Right lobe of liver (tissue), 6 donors: ENCODE results near the gene C15orf61. TPM values are rescaled to one million over a fixed set of nuclear protein-coding genes. Genes with fewer than 3 reads are reported as not detected.

Source experiments
- ATAC-seq, 4 donors: fragments of 200-7000 bp; cut with Tn5 transposase; one replicate each; pipeline ENCODE4 v1.9.1; 2020; ENCODE audit warnings: mild to moderate bottlenecking in 4 of 4, moderate library complexity in 4 of 4
- DNase-seq, 3 donors: peaks; one replicate each; pipeline ENCODE4 v3.0.0-alpha.2; 2020
- H3K27ac ChIP-seq, 3 donors: fragments of 200-600 bp; one replicate each; pipeline ENCODE4 v1.8.0; 2022
- H3K27me3 ChIP-seq, 2 donors: fragments of 200-600 bp; one replicate each; pipeline ENCODE4 v1.8.0; 2022
- H3K36me3 ChIP-seq, 4 donors: fragments of 200-600 bp; sonication (generic) in 1 of 4; one replicate each; pipeline versions ENCODE4 v1.5.1 to v1.8.0; 2017 to 2022; ENCODE audit warnings: control low read depth in 1 of 4
- H3K4me1 ChIP-seq, 4 donors: fragments of 200-600 bp; sonication (generic) in 1 of 4; one replicate each; pipeline versions ENCODE4 v1.5.1 to v1.8.0; 2017 to 2022; ENCODE audit warnings: control low read depth in 1 of 4
- H3K4me3 ChIP-seq, 3 donors: fragments of 200-600 bp; one replicate each; pipeline ENCODE4 v1.8.0; 2022
- H3K9me3 ChIP-seq, 4 donors: fragments of 200-600 bp; sonication (generic) in 1 of 4; one replicate each; pipeline versions ENCODE4 v1.5.1 to v1.8.0; 2017 to 2022; ENCODE audit warnings: control low read depth in 1 of 4
- POLR2A ChIP-seq: fragments of 450-650 bp; IDR thresholded peaks from one replicate; pipeline ENCODE4 v1.6.1; 2017; ENCODE audit warnings: antibody characterized with exemption, mild to moderate bottlenecking
- WGBS: methylation state at CpG from one replicate; pipeline ENCODE4 v1.1.6; 2018; ENCODE audit warnings: low coverage, low lambda C conversion rate; ENCODE audit not compliant: insufficient coverage; ENCODE audit errors: missing lambda C conversion rate; 5-methylcytosine and 5-hydroxymethylcytosine counted together
- intact Hi-C, 2 donors: fragments of 100-400 bp; cut with DNase I; formaldehyde crosslinking; loops; one replicate each; pipeline versions ENCODE4 v1.11.2 to v1.14.1; 2022
- total RNA-seq, 6 experiments: library from RNA; depleted of rRNA in 2 of 6; stranded (reverse); fragments of >200 nt in 2 of 6; fragmentation: NEBNext Ultra II Directional in 3 of 6; extraction: Animal tissue kit (Norgen Biotek cat#: 25700) in 3 of 6; gene quantifications; one replicate each; pipeline versions ENCODE4 v1.1.0 to v1.2.4, GENCODE V29; 2016 to 2023
- TF ChIP-seq, protein P1 (sequence below), 4 donors: fragments of 200-600 bp in 3 of 4; fragments of 450-650 bp in 1 of 4; IDR thresholded peaks; one replicate each; pipeline versions ENCODE4 v1.5.1 to v1.8.0; 2016 to 2022; ENCODE audit warnings: antibody characterized with exemption in 4 of 4, mild to moderate bottlenecking in 2 of 4
- donor health status: DM: no; HTN: yes; CAD: no.
- donor health status: DM: no; HTN: no; CAD: no.
- donor health status: DM: no; HTN: no; CAD: no.
- donor health status: DM: no; HTN: yes; CAD: no.
- donor health status: DM: no; HTN: yes; CAD: no.

Gene C15orf61
- total RNA-seq, 6 experiments from 2014 or later: 1.4 to 3.0 (median 2.3) TPM

DNA sequence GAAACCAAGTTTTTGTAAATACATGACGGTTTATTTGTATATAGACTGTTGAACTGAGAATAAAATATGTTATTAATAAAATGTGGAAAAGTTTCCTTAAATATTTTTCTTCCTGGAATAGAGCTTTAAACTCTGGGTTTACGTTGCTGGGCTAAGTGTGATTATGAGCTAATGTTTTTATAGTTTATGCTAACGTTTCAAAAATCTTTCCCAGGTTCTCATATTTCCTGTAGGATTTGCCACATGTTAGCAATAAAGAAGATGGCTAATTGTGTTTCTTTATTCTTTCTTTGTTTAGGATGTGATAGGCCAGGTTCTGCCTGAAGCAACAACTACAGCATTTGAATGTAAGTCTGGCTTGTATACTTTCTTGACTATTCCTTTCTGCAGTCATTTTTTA, 28.8 kb downstream of the C15orf61 start:
- Histone ChIP-seq H3K36me3 (peaks cover 0 to 11% (median 2%) of the 10 kb centered on the region in 4 donors), H3K4me3 (no peak overlapping the region), H3K27ac (no peak overlapping the region), H3K9me3 (no peaks in the 10 kb centered on the region), H3K4me1 (no peaks in the 10 kb centered on the region), H3K27me3 (no peaks in the 10 kb centered on the region)
- intact Hi-C loops: no loop called here
- TF ChIP-seq, protein P1, sequence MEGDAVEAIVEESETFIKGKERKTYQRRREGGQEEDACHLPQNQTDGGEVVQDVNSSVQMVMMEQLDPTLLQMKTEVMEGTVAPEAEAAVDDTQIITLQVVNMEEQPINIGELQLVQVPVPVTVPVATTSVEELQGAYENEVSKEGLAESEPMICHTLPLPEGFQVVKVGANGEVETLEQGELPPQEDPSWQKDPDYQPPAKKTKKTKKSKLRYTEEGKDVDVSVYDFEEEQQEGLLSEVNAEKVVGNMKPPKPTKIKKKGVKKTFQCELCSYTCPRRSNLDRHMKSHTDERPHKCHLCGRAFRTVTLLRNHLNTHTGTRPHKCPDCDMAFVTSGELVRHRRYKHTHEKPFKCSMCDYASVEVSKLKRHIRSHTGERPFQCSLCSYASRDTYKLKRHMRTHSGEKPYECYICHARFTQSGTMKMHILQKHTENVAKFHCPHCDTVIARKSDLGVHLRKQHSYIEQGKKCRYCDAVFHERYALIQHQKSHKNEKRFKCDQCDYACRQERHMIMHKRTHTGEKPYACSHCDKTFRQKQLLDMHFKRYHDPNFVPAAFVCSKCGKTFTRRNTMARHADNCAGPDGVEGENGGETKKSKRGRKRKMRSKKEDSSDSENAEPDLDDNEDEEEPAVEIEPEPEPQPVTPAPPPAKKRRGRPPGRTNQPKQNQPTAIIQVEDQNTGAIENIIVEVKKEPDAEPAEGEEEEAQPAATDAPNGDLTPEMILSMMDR (IDR thresholded peaks at IDR 0.05): no peak
- no peak for TF ChIP-seq POLR2A
- DNase-seq (no peak), ATAC-seq (no peak)
- WGBS: 67% methylated on average over 3 of the region's 3 CpGs

DNA sequence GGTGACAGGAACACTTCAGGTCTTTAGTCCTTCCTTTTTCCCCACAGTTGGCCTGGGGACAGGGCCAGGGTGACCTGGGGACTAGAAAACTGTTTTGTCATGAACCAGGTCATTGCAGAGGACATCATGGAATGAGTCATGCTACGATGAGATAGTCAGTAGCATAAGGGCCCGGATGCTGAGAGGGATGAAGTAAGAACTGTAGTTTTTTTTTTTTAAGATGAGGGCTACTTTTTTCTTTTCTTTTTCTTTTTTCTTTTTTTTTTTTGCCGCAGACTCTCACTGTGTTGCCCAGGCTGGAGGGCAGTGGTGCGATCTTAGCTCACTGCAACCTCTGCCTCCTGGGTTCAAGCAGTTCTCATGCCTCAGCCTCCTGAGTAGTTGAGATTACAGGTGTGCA, 29.6 kb downstream of the C15orf61 start:
- no peak for TF ChIP-seq POLR2A
- TF ChIP-seq, protein P1 (IDR thresholded peaks at IDR 0.05): no peak
- Histone ChIP-seq H3K27me3 (no peaks in the 10 kb centered on the region), H3K36me3 (peaks cover 0 to 14% (median 2%) of the 10 kb centered on the region in 4 donors), H3K4me3 (no peak overlapping the region), H3K27ac (no peak overlapping the region), H3K4me1 (no peaks in the 10 kb centered on the region), H3K9me3 (no peaks in the 10 kb centered on the region)
- intact Hi-C loops: no loop called here
- WGBS: 59% methylated on average over 4 of the region's 4 CpGs
- DNase-seq (peak in 1 of 3 donors; percentile 49), ATAC-seq (peak; percentile 38 to 99 (median 46))

DNA sequence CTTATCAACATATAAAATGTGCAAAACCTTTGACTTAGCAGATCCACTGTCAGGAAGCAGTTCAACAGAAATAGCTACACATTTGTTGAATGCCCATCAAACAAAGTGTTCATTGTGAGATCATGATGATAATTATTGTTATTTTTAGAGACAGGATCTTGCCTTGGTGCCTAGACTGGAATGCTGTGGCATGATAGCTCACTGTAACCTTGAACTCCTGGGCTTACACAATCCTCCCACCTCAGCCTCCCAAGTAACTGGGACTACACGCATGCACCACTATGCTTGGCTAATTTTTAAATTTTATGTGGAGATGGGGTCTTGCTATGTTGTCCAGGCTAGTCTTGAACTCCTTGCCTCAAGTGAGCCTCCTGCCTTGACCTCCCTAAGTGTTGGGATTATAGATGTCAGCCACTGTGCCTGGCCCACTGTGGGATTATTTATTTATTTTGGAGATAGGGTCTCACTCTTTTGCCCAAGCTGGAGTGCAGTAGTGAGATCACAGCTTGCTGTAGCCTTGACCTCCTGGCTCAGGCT, 30.3 kb downstream of the C15orf61 start:
- H3K4me3 ChIP-seq: no peak overlapping the region
- no peak for DNase-seq
- no peak for TF ChIP-seq POLR2A
- TF ChIP-seq, protein P1 (IDR thresholded peaks at IDR 0.05): no peak

DNA sequence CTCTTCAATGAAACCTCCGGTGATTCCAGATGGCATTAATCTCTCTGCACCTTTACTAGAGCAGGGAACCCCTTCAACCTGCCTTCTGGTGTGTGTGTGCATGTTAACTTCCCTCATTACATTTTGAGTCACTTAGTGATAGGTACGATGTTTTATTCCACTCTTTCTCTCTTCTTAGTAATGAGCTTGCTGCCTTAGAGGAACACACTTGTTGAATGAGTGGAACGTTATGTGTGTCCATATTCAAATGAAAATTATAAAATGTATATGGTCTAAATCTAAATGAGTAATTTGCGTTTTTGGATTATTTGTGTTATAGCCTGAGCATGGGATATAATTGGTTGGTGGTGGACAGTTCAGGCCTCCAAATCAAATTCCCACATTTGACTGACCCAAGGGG, 33.6 kb downstream of the C15orf61 start:
- Histone ChIP-seq H3K4me1 (no peaks in the 10 kb centered on the region), H3K27ac (no peak overlapping the region), H3K27me3 (no peaks in the 10 kb centered on the region), H3K36me3 (peaks cover 0 to 4% (median 1%) of the 10 kb centered on the region in 4 donors), H3K4me3 (no peak overlapping the region), H3K9me3 (no peaks in the 10 kb centered on the region)
- TF ChIP-seq POLR2A: no peak
- TF ChIP-seq, protein P1 (IDR thresholded peaks at IDR 0.05): no peak
- ATAC-seq (no peak), DNase-seq (no peak)
- WGBS: 97% methylated on average over 4 of the region's 4 CpGs
- intact Hi-C loops: no loop called here

More for the DNA sequence above, 30.3 kb downstream of the C15orf61 start:
- Histone ChIP-seq H3K27ac (no peak overlapping the region), H3K9me3 (no peaks in the 10 kb centered on the region), H3K27me3 (no peaks in the 10 kb centered on the region), H3K4me1 (no peaks in the 10 kb centered on the region), H3K36me3 (peaks cover 0 to 7% (median 2%) of the 10 kb centered on the region in 4 donors)
- ATAC-seq: no peak
- intact Hi-C loops: no loop called here
- no CpG with 5 or more reads among the region's 1 CpG for WGBS
